Lower leg skin (tissue), 3 donors: Measurements from ENCODE around the gene FOXK1.

ENCODE experiments used
- CTCF ChIP-seq, 3 donors: fragments of 450-650 bp; IDR thresholded peaks; one replicate each; pipeline ENCODE4 v1.5.1; 2016; ENCODE audit warnings: antibody characterized with exemption in 3 of 3, mild to moderate bottlenecking in 3 of 3, moderate library complexity in 2 of 3
- POLR2A ChIP-seq, 2 donors: fragments of 450-650 bp; IDR thresholded peaks; one replicate each; pipeline ENCODE4 v1.6.1; 2016 to 2017; ENCODE audit warnings: antibody characterized with exemption in 2 of 2, mild to moderate bottlenecking in 1 of 2, moderate library complexity in 1 of 2

- TF ChIP-seq POLR2A (IDR thresholded peaks at IDR 0.05): no peak
- TF ChIP-seq CTCF (IDR thresholded peaks at IDR 0.05): no peak
Measured at GRCh38 chr7:4815121-4815520, 133.0 kb downstream of the FOXK1 start.
